Coronary artery (tissue), 2 donors: ENCODE data around the gene ITGAE.

ENCODE experiments used
- DNase-seq: peaks from one replicate; pipeline ENCODE4 v3.0.0-alpha.2; 2017; ENCODE audit warnings: low spot score
- H3K27ac ChIP-seq, 2 donors: fragments of 200-600 bp; sonication (generic); one replicate each; pipeline ENCODE4 v1.5.1; 2016 to 2019
- H3K4me3 ChIP-seq: fragments of 200-600 bp; sonication (generic); 2 replicates; pipeline ENCODE4 v1.5.1; 2016; ENCODE audit warnings: mild to moderate bottlenecking, moderate library complexity
- TF ChIP-seq, protein P1 (sequence below): fragments of 200-600 bp; sonication (generic); IDR thresholded peaks from one replicate; pipeline ENCODE4 v1.5.1; 2019; ENCODE audit warnings: antibody characterized with exemption

The ITGAE gene

GRCh38 chr17:3770466-3770865, 30.5 kb downstream of the ITGAE start:
- Histone ChIP-seq H3K4me3 (no peak overlapping the region), H3K27ac (no peak overlapping the region)
- TF ChIP-seq, protein P1, sequence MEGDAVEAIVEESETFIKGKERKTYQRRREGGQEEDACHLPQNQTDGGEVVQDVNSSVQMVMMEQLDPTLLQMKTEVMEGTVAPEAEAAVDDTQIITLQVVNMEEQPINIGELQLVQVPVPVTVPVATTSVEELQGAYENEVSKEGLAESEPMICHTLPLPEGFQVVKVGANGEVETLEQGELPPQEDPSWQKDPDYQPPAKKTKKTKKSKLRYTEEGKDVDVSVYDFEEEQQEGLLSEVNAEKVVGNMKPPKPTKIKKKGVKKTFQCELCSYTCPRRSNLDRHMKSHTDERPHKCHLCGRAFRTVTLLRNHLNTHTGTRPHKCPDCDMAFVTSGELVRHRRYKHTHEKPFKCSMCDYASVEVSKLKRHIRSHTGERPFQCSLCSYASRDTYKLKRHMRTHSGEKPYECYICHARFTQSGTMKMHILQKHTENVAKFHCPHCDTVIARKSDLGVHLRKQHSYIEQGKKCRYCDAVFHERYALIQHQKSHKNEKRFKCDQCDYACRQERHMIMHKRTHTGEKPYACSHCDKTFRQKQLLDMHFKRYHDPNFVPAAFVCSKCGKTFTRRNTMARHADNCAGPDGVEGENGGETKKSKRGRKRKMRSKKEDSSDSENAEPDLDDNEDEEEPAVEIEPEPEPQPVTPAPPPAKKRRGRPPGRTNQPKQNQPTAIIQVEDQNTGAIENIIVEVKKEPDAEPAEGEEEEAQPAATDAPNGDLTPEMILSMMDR: no peak
- DNase-seq: no peak

DNA sequence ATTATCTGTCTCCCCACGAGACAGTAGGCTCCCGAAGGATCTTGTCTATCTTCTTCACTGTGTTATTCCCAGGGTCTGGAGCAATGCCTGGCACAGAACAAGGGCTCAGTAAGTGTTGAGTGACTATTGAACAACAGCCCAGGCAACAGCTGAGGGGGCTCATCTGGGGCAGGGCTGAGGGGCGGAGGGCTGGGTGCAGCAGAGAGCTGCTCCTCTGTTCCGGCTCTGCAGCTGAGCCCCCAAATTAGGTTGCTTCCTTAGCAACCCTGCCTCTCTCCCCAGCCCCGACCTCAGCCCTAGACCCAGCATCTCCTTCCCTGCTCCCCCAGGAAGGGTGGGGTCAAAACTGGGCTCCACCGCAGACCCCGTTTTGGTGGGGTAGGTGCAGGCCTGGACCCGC, 32.2 kb downstream of the ITGAE start:
- DNase-seq: no peak
- TF ChIP-seq, protein P1: no peak
- Histone ChIP-seq H3K27ac (no peak overlapping the region), H3K4me3 (no peak overlapping the region)

DNA sequence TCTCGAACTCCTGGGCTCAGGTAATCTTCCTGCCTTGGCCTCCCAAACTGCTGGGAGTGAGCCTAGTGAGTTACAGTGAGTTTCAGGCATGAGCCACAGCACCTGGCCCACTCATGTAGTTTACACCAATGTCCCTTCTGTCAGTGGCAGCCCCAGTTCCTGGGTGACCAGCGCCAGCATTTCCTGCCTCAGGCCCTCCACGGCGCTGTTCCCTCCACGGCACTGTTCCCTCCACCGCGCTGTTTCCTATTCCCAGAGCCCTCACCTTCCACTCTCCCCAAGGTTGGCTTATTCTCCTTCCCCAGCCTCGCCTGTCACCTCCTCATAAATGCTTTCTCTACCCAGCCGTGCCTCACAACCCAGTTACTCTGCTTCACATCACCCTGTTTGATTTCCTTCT, 32.6 kb downstream of the ITGAE start:
- TF ChIP-seq, protein P1: no peak
- Histone ChIP-seq H3K27ac (no peak overlapping the region), H3K4me3 (no peak overlapping the region)
- no peak for DNase-seq

DNA sequence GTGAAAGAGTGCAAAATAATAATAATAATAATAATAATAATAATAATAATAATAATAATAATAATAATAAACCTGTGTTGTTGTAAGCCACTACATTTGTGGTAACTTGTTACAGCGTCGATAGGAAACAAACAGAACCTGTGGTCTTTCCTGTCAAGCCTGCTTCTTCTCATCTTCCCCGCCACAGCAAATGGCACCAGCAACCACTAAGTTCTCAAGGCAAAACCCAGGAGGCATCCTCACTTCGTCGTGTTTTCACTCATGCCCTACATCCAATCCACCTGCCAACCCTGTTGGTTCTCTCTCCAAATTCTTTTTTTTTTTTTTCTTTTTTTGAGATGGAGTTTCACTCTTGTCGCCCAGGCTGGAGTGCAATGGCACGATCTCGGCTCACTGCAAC, 34.2 kb downstream of the ITGAE start:
- Histone ChIP-seq H3K4me3 (no peak overlapping the region), H3K27ac (no peak overlapping the region)
- TF ChIP-seq, protein P1: no peak
- DNase-seq: no peak

GRCh38 chr17:3765981-3766380, 35.0 kb downstream of the ITGAE start:
- no peak for DNase-seq
- Histone ChIP-seq H3K4me3 (no peak overlapping the region), H3K27ac (no peak overlapping the region)
- TF ChIP-seq, protein P1: no peak

- H3K4me3 ChIP-seq: no peak overlapping the region
- DNase-seq: no peak
- TF ChIP-seq, protein P1: no peak
- no peak overlapping the region for H3K27ac ChIP-seq
These were observed 37.2 kb downstream of the ITGAE start for GRCh38 chr17:3763777-3764170.

GRCh38 chr17:3762922-3763776, 37.8 kb downstream of the ITGAE start:
- TF ChIP-seq, protein P1: no peak
- no peak overlapping the region for H3K27ac ChIP-seq
- DNase-seq: no peak

More at GRCh38 chr17:3762922-3763776, 37.8 kb downstream of the ITGAE start:
- no peak overlapping the region for H3K4me3 ChIP-seq
